Erythroblast (primary cell): ENCODE measurements around the gene PARN.

Experiments
- GATA1 ChIP-seq: IDR thresholded peaks from 2 replicates; pipeline ENCODE4 v1.6.1; 2011; ENCODE audit warnings: low read depth, mild to moderate bottlenecking, control low read depth, low read length, moderate library complexity
- POLR2A ChIP-seq: IDR thresholded peaks from 2 replicates; pipeline ENCODE4 v1.6.1; 2011; ENCODE audit warnings: mild to moderate bottlenecking, low read length

DNA sequence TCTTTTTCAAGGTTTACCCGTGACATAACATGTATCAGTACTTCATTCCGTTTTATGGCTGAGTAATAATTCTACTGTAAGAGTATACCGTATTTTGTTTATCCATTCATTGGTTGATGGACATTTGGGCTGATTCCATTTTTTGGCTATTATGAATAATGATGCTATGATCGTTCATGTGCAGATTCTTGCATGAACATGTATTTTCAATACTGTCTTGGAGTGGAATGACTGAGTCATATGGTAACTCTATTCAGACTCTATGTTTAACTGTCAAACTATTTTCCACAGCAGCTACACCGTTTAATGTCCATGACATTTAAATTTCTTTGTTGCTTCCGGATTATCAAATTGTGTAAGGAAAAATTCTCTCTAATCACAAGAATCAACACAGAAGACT is 20.6 kb upstream of the PARN start:
- no peak for TF ChIP-seq POLR2A
- TF ChIP-seq GATA1, result no peak
